ENCODE data around the gene TLR8.

Gene TLR8

DNA sequence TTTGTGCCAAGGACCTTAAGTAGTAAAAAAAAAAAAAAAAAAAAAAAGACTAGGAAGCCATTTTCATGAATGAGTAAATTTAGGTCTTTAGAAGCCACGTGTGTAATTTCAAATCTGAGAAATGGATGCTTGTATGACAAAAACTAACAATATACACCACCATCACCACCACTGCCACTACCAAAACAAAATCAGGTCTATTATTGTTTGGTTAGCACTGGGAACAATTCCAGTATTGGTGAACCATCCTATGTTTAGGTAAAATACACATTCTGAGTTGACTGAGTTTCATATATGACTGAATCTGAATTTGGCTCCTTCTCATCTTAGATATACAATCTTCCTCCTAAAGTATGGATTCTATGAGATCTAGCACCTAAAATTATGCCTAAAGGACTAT is 59.7 kb downstream of the TLR8 start:
- DNase-seq (ENCODE audit: low spot score) = no peak

GRCh38 chrX:12967711-12968465 is 61.5 kb downstream of the TLR8 start:
- DNase-seq (ENCODE audit: low spot score) = no peak

- no peak for DNase-seq (ENCODE audit: low spot score)
These were observed 64.3 kb downstream of the TLR8 start for GRCh38 chrX:12970691-12971202.

GRCh38 chrX:12971282-12972003 is 65.0 kb downstream of the TLR8 start:
- no peak for DNase-seq (ENCODE audit: low spot score)

DNA sequence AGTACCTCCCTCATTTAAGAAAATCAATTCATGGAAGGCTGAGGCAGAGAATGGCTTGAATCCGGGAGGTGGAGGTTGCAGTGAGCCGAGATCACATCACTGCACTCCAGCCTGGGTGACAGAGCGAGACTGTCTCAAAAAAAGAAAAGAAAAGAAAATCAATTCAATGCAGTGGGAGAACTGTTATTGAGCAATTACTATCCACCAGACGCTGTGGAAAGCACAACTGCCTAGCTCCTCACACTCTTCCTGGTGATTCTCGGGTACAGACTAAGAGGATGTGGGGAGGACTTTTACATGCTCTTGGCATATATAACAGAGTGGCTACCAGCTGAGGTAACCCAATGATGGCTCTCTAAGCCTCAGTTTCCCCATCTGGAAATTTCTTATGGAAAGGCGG is 65.8 kb downstream of the TLR8 start:
- no peak for DNase-seq (ENCODE audit: low spot score)
